C1 segment of cervical spinal cord (tissue), 14 donors: Measurements from ENCODE around the gene MYO16.

Experiments used
- DNase-seq, 14 donors: peaks; one replicate each; lab custom pipeline; 2025; lab: John Stamatoyannopoulos, UW

MYO16 gene

DNA sequence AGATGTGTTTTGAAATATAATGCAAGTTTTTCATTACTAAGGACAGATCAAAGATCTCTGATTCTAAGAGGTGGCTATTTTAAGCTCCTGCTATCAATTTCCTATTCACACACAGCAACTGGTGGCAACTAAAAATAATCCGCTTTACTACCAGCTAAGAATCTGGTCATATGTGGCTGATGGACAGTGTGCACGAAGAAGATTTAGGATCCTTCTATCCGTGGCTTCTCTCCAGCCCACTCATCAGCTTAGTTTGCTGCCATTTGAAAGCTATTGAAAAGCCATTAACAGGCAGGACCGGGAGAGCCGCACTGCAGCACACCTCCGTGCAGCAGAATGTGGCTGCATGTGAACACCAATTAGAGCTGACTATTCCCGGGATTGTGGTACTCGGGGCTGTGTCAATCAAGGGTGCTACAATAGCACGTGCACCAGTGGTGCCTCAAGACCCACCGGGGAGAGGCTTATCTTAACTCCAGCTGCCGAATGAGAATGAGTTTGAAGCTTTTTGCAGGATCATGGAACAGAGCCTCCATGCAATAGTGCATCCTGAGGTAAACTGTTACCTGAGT lies at the start of gene MYO16:
MYO16 (plus strand) TSS at position 431 of the 572 bp plus-strand sequence. CDS start 234 bp downstream, outside the sequence.
- no peak for DNase-seq

DNA sequence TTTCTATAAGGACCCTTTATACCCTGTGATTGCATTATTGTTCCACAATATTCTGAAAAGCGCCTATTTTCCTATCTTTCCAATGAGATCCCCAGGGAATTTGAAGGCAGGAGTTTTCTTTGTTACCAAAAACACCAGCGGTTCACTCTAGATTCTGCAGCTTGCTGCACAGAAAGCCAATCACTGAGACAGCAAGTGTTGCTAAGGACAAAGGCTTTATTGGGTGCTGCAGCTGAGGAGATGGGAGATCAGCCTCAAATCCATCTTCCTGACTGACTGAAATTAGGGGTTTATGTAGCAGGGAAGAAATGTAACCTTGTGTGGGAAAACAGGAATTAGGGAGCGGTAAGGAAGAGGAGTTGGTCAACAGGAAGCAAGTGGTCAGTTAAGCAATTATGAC lies 42.6 kb upstream of the MYO16 start:
- DNase-seq = no peak

DNA sequence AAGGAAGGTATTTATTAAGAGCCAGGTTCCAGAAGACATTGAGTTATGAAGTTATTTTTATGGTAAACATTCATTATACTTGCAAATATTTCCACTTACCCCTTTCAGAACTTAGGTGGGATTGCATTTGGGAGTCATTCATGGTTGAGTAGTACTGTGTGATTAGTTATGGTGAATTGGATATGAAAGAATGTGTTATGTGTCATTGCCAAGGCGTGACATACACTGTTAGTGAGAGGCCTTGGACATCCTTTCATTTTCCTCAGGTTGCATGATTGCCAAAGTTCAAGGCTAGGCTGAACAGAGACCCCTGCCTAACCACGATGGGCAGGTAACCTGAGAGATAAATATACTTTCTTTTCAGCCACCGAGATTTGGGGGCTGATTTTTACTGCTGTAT lies 40.9 kb upstream of the MYO16 start:
- no peak for DNase-seq

DNA sequence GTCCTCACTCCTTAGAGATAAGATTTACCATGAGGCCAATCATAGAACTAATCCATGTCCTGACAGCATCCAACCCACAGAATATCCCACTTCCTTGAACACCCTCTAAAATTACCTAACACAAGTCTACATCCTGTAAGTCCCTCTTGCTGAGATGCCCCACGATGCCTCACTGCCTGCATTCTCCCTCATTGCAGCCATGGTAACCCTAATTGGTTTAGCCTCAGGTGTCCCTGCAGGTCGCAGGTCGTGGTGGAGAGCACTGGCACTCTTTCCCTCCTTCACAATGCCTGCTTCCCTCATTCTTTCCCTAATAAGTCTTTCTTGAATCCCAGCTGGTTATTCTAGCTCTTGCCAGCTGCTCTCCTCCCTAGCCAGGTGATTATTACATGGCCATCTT lies 35.3 kb upstream of the MYO16 start:
- DNase-seq = no peak

DNA sequence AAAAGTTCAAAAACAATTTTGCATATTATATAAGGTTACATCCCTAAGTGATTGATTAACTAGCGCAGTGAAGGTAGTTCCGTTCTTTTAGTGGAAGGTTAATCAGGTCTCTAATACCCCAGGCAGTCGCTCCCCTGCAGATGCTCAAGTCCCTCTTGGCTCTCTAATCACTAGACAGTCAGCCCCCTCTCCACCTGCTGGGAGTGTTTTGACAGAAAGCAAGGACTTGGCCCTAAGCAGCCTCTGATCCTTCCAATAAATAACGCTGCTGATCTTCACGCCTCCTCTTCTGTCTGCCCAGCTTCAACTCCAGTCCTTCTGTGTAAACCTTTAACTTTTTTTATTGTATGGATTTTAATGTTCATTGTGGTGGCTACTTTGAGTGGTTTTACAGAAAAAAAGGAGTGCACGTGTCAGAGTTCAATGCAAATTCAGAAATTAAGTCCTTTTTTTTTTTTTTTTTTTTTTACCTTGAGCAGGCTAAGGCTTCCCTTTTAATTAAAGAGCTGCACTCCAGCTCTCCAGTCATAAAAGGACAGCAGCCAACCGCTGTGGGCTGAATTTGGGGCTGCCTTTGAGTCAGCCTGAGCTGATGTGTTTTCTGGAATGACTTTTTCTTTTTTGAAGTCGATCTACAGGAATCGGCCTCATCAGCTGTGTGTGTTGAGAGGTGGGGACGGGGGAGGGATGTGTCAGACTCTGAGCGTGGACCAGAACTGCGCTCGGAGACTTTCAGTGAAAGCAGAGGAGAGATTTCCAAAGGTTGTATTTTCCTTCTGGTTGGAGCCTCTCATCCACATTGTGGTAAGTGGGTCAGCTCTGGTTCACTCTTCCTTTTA lies 33.8 kb upstream of the MYO16 start:
- DNase-seq = peak in 4 of 14 donors; percentile 2 to 68 (median 14)

DNA sequence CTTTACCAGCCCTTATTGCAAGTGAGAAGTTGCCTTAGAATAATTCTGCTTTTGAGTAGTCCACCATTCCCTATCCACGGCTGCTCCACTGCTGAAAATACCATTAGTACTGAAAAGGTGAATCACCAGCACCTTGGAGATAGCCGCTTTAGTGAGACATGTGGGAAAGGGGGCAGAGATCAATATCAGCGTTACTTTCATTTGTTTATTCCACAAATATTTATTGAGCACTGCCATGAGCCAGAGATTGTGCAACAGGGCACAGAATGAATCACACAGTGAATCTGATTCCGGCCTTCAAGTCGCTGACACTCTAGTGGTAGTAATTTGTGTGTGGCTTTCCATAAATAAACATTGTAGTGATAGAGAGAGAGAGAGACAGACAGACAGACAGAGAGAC lies 31.5 kb upstream of the MYO16 start:
- DNase-seq = no peak

DNA sequence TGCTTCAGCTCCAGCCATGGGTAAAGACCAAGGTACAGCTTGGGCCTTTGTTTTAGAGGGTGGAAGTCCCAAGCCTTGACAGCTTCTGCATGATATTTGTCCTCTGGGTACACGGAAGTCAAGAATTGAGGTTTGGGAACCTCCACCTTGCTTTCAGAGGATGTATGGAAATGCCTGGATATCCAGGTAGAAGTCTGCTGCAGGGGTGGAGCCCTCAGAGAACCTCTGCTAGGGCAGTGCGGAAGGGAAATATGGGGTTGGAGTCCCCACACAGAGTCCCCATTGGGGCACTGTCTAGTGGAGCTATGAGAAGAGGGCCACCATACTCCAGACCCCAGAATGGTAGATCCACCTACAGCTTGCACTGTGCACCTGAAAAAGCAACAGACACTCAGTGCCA lies 23.0 kb upstream of the MYO16 start:
- no peak for DNase-seq

DNA sequence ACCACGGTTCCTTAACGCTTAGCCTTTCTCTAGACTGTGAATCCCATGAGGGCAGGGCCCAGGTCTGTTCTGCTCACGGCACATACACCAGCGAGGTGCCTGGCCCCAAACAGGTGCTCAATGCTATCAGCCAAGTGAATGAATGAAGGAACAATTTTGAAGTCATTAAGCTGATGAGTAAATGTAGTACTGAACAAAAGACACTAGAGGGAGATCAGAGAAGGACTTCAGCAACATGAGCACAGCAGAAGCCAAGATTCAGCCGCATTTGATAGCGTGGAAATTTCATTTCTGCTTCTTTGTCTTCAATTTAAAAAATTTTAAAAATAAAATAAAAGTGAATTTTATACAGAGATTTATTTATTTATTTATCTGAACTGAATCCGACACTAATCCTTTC lies 20.1 kb upstream of the MYO16 start:
- no peak for DNase-seq

DNA sequence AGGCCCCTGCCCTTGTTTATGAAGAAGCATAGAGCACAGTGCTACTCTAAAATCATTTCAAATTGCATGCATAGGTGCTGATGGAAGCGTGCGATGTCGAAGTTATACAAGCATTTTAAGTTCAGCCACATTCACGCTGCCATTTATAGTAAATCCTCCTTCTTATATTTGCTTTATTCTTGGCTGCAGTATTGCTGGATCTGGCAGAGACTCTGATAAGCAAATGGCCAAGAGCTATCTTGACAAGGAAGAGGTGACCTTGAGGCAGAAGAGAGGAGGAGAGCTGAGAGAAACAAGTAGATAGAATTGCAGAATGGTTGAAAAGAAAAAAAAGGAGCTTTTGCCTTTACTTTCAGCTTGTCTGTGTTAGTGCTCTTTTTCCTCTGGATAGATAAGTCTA lies 18.9 kb upstream of the MYO16 start:
- no peak for DNase-seq

DNA sequence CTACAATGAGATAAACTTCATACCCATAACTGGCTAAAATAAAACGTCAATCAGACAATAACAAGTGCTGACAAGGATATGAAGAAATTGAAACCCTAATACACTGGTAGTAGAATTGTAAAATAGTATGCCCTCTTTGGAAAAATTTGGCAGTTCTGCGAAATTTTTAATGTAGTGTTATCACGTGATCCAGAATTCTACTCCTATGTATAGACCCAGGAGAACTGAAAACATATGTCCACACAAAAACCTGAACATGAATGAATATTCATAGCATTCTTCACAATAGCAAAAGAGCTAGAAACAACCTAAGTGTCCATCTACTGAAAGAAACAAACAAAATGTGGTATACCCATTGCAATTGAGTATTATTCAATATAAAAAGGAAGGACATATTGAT lies 14.2 kb upstream of the MYO16 start:
- DNase-seq = no peak

DNA sequence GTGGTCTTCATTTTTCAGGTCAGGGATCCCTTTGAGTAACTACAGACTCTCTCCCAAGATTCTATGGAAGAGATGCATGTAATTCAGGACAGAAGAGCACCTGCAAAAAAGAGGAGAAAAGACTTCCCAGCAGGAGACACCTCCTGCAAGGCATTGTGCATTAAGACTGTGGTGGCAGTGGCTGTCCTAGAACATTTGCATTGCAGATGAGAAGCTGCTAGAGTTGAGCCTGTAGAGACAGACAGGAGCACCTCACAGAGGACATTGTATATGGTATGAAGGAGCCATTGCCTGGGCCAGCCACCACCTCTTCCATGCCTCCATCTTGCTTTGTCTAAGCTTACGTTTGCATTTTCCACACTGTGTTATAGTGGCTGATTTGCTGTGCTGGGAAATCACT lies 11.2 kb upstream of the MYO16 start:
- no peak for DNase-seq

DNA sequence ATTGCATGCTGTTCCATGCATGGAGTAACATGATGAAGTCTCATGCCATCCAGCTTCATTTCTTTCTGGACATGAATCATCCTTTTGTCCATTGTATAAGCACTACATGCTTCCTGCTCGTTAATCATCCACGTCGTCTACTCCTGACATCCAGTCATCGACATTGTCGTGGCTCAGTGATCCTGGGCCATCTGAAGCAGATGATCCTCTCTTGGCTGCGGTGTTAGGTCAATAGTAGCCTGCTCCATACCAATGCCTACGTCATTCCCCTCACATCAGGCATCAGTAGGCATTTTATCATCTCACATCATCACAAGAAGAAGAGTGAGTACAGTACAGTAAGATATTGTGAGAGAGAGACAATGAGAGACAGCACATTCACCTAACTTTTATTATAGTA lies 7.9 kb upstream of the MYO16 start:
- no peak for DNase-seq

DNA sequence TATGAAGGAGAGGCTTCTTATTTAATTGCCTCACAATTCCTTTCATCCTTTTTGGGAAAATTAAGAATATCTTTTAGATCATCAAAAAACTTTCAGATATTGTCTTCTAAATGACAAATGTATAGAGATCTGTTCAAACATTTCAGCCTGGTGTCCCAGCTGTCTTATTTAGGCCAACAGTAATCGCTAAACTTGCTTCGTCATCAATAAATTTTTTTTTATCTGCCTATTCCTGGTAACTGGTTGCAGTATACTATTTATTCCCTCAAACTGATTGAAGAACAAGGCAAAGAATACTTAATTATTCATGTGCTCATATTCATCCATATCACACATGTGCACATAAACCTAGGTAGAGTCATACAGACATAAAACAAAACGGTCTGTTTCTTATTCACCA lies 5.3 kb upstream of the MYO16 start:
- DNase-seq = no peak

DNA sequence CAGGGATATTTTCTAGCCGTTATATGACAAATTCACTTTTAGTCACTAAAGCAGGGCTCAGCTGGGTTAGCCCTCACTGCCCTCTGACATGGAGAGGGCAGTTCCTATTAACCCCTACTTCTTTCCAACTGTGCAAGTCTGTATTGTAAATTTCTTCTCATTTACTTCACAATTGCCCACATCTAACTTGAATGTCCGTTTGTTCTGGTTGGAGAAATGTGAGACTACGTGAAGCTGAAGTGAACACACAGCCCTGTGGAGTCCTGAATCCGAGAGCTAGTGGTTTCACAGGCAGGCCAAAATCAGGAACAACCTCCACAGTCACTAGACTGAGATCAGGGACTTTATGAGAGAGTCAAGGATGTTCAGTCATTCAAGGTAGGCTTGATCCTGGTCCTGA lies 4.4 kb upstream of the MYO16 start:
- DNase-seq = no peak

DNA sequence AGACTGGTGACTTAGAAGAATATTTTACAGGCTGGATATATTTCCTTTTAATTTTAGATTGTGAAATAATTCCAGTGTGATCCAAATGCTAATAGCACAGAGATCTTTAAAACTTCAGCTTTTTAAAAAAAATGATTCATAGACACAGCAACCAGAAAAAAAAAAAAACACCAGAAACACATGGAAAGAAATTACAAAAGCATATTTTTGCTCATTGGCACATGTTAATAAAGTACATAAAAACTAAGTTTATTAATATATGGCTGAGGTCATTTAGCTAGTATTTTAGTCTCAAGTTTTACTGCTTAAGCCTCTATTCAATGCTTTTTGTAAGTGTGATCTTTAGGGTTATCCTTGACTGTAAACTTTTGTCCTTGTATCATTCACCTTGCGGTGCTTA lies 577 bp downstream of the MYO16 start:
- no peak for DNase-seq

DNA sequence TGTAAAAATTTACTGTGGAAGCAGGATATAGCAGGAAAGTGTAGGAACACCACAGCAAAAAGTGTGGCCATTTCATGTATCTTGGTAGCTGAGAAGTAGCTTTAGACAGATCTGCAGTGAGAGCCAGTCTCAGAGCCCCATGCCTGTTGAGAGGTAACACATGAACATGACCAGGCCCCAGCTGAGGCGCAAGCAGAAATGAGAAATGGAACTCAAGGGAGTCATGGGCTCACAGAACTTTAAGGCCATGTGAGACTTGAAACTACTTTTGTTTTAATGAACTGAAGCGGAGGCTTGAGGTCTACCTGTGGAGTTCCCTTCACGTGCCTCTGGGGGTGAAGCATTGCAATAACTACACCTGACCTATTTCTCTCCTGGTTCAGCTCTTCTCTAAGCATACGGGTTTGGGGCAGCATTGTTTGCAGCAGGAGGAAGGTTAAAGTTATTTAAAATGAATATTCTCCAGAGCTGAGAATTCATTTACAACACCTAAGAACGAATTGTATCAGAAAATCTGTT lies 3.3 kb downstream of the MYO16 start:
- DNase-seq = no peak

DNA sequence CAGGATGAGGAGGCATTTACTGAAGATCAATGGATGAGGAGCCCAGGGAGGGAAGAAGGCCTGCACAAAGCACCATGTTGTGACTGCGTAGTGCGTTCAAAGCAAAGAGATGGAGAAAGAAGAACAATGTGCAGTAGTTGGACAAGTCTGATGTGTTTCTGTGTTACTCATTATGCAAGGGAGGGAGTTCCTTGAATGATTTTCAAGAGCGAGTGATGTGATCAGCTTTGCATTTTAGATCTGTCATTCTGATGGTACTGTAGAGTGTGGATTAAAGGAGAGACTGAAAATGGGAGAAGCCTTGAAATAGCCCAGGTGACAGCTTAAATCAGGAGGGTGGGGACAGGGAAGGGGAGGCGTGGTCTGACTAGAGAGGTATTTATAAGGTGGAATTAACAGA lies 9.5 kb downstream of the MYO16 start:
- DNase-seq = no peak

DNA sequence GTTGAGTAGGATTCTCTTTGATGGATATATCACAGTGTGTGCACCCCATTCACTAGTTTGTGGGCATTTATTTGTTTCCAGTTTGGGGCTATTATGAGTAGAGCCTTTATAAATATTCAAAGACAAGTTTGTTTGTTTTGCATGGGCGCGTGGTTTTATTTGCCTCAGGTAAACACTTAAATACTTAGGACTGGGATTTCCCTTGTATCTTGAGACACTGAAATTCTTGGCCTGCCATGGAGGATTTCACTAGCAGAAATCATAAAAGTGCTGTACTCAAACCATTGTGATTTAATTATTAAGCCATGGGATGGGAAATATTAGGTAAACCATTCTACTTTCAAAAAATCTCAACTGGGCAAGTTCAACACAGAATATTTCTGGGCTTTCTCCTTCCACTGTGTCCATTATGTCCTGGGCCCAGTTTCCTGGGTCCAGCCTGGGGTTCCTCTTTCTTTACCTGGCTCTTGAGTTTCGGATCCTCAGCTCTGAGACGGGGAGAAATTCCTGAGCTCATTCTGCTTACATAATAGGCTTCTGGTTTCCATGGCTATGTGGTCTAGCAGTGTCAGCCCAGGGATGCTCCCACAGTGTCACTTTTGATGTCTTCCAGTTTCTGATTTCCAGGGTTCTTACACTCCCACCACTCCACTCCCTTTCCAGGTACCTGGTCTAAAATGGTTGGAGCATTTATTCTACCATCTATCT lies 14.4 kb downstream of the MYO16 start:
- DNase-seq = no peak

DNA sequence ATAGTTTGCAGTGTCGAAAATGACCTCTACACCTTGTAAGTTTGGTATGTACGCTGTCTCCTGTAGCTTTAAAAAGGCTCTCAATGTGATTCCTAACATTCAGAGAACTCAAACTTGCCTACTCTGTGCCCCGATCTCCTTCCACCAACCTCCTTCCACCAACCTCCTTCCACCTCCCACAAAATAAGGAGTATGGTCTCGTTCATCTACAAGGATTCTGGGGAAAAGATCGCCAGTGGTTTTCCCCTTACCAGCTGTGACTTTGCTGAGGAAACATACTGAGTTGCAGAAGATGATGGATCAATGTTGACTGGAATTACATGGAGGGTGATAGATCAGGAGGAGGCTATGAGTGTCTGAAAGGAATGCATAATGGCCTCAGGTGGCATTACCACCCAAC lies 16.0 kb downstream of the MYO16 start:
- DNase-seq = no peak

DNA sequence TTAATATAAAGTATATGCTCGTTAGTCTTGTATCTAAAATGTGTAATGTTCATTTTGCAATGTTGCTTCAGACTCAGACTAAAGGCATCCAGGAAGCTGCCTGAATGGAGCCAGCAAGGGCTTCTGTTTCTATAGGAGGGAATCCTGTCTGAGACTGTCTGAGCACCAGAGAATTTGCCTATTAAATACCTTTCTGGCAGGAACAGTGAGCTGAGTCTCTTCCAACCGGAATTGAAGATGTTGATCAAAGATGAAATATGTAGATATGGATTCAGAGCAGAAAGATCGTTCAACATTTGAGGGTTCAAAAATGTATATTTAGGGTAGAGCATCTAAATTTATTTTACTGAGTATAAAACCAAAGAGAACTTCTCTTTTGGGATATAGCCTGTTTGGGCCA lies 20.9 kb downstream of the MYO16 start:
- DNase-seq = no peak

DNA sequence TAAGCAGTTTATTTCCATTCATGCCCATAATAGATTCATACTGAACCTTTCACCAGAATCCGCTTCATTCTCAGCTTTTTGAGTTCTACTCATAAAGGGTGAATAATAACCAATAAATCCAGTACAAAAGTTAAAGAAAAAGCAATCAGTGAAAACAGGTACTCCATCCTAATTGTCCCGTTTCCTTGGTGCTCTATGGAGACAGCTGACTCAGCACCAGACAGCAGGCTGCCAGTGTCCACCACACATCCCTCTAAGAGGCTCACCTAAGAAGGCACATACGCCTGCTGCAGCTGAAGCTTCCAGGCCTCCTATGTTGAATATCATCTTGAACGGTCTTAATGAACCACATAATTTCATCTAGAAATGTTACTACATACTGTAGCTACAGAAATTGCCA lies 27.3 kb downstream of the MYO16 start:
- no peak for DNase-seq

DNA sequence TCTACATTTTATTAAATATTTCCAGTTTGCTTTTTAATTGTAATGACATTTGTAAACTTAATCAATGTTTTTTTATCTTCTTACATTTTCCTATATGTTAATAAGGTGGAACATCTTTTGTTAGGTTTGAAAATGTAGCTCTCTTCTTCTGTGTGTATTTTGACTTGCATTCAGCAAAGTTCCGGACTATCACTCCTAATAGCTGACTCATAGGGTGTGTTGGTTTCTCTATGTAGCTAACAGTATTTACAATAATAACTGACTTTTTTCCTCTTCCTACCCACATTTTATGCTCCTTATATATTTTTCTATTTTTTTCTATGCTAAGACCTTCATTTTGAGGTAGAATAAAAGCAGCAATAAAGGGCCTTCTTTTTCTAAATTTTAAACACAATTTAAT lies 28.1 kb downstream of the MYO16 start:
- DNase-seq = no peak

DNA sequence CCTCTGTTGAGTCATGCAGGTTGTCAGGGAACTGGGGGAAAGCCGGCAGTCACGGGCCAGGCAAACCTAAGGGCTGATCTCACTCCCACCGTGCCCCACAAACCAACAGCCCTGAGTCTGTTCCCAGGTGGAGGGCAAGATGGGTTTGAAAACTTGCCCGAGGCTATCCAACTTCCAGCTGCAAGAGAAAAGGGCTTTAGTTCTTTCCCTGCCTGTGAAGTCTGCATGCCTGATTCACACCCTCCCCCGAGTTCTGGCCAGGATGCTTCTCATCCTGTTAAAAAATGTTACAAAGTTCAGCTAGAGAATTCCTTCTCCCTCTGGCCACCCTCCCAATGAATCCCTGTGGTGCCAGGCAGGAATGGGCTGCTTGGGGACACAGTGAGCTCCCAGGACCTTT lies 33.1 kb downstream of the MYO16 start:
- DNase-seq = no peak
